ENCODE results near the gene CASP9.
A peak's percentile ranks its signal among the peaks of the same experiment; 100 is the strongest.
"Not testable (repeated sequence)": the region's sequence is repeated elsewhere in the genome, so short reads cannot be mapped to it uniquely, and the experiment has no call there.

CASP9 gene

GRCh38 chr1:15525050-15526020 is 1.3 kb upstream of the CASP9 start:
- DNase-seq (ENCODE audit: low read depth), result no peak

GRCh38 chr1:15524283-15525049 is 451 bp upstream of the CASP9 start:
- DNase-seq (ENCODE audit: low read depth), result peak; percentile 100

- DNase-seq (ENCODE audit: low read depth), result no peak
These were observed 653 bp downstream of the CASP9 start for GRCh38 chr1:15523104-15524020.

- no peak for DNase-seq (ENCODE audit: low read depth)
These were observed 1.5 kb downstream of the CASP9 start for GRCh38 chr1:15522551-15522950.

- not testable (repeated sequence) for DNase-seq (ENCODE audit: low read depth)
These were observed 2.7 kb downstream of the CASP9 start for GRCh38 chr1:15521206-15521906.

DNA sequence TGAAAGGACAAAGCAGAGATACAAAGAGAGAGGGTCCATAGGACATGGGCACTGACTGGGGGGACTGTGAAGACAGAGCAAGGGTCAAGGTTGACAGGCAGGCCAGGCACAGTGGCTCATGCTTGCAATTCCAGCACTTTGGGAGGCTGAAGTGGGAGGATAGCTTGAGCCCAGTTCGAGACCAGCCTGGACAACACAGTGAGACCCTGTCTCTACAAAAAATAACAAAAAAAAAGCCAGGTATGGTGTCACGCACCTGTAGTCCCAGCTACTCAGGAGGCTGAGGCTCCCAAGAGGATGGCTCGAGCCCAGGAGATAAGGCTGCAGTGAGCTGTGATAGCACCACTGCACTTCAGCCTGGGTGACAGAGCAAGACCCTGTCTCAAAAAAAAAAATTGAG is 4.4 kb downstream of the CASP9 start:
- no peak for DNase-seq (ENCODE audit: low read depth)

DNA sequence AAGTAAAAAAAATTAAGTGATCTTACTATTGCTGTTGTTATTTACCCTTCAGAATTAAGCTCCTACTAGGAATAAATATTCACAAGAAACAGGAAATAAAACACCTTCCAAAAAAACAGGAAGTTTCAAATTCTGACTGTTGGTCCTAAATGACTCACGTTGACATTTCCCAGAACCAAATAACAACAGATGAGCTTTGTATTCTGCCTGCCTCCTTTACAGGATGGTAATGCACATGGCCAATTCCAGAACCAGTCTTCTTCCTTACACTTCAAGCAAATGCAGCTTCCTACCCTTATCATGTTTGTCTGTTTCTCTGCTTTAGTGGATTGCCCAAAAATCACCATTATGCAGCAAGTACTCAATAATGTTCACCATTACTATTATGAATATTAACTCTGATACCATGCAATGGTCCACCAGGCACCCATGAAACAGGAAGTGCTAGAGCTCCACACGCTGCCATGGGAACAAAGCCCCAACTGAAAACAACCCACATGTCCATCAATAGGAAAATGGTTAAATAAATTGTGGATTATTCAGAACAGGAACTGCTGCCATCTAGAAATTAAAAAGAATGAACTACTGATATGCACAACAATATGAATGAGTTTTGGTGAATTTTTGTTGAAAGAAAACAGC is 8.9 kb downstream of the CASP9 start:
- no peak for DNase-seq (ENCODE audit: low read depth)

DNA sequence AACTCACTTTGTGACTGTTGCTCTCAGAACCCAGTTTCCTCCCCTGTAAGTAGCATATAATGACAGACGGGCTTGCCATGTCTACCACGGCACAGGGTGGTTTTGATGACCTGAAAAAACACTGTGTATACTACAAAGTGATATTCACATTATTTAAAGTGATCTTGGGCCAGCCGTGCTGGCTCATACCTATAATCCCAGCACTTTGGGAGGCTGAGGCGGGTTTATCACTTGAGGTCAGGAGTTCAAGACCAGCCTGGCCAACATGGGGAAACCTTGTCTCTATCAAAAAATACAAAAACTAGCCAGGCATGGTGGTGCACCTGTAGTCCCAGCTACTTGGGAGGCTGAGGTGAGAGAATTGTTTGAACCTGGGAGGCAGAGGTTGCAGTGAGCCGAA is 9.5 kb downstream of the CASP9 start:
- not testable (repeated sequence) for DNase-seq (ENCODE audit: low read depth)

- DNase-seq (ENCODE audit: low read depth), result no peak
These were observed 10.1 kb downstream of the CASP9 start for GRCh38 chr1:15513919-15514318.

DNA sequence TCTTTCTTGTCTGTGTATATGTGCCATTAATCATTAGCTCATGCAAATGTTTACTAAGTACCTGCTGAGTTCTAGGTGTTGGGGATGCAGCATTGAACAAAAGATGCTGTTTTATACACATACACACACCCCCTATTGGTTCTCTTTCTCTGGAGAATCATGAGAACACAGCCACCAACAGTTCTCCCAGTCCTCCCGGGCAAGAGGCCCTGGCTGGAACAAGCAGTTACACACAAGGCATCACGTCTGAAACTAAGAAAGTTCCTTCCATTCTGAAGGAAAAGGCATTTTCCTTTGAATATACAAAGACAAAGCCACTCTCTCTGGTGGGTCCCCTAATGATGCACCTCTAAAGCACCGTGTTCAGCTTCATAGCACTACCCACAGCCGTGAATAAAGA is 10.8 kb downstream of the CASP9 start:
- DNase-seq (ENCODE audit: low read depth), result no peak

DNA sequence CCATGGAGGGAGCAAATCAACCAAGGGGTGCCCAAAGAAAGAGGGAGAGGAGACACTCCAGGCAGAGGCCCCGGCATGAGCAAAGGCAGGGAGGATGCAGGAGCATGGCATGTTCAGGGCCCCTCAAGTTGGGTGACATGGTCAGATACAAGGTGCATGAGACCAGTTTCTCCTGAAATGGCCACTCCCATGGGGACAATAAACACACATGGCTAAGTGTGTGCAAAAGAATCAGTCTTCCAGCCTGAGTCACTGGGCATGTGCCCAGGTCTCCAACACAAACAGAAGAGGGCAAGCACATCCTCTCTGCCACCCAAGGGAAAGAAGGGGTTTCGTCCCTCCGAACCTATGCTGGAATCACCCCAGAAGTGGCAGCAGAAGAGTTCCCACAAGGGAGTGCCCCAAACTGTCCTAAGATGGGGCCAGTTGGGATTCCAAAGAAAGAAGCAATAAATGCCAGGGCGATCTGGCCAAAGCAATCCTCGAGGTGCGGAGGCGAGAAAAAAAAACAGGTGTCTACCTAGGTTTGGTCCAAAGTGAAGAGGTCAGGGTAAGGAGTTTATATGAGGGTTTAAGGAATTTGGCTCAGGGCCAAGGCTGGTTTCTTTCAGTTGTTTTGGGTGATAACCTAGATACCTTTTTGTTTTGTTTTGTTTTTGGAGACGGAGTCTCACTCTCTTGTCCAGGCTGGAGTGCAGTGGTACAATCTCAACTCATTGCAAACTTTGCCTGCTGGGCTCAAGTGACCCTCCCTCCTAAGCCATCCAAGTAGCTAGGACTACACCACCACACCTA is 13.2 kb downstream of the CASP9 start:
- no peak for DNase-seq (ENCODE audit: low read depth)

GRCh38 chr1:15509586-15509985 is 14.4 kb downstream of the CASP9 start:
- DNase-seq (ENCODE audit: low read depth), result no peak

DNA sequence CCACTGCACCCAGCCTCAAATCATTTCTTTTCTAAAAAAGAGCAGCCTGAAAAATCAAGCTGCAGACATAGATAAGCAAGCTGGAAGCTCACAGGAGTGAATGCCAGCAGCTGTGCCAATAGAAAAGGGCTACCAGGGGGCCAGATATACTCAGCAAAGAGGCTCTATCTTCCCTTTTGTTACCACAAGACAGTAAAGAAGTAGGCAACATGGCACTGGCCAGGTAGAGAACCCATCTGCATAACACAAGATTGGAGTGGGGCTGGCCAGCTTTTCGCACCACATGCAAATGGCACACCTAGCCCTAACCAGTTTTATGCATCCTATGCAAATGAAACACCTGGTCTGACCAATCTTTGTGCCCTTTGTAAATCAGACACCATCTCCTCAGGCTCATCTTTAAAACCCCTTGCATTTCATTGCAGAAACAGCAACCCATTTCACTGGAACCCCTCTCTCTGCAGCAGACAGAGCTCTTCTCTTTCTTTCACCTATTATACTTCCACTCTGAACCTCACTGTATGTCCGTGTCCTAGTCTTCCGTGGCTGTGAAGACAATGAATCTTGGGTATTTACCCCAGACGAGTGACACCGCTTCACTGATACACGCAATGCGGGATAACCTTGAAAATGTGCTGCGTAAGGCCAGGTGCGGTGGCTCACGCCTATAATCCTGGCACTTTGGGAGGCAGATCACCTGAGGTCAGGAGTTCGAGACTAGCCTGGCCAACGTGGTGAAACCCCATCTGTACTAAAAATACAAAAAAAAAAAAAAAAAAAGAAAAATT is 15.1 kb downstream of the CASP9 start:
- no peak for DNase-seq (ENCODE audit: low read depth)

DNA sequence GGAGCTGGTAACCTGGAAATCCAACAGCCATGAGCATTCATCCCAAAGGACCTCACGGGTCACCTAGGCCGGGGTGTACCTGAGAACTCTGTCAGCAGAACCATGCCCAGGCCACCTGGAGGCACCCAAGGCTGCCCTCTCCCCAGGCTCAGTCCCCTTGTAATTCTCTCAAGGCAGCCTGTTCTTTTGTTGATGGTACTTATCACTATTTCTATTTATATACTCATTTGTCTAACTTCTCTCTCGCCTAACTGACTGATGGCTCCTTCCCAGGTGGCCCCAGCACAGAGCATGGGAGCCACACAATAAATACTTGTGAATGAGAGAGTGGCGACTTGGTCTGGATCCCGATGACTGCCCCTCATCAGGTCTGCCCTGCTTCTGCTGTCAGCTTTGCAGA is 16.7 kb downstream of the CASP9 start:
- DNase-seq (ENCODE audit: low read depth), result no peak

- DNase-seq (ENCODE audit: low read depth), result no peak
These were observed 17.2 kb downstream of the CASP9 start for GRCh38 chr1:15506831-15507230.

GRCh38 chr1:15504436-15504835 is 19.6 kb downstream of the CASP9 start:
- no peak for DNase-seq (ENCODE audit: low read depth)

DNA sequence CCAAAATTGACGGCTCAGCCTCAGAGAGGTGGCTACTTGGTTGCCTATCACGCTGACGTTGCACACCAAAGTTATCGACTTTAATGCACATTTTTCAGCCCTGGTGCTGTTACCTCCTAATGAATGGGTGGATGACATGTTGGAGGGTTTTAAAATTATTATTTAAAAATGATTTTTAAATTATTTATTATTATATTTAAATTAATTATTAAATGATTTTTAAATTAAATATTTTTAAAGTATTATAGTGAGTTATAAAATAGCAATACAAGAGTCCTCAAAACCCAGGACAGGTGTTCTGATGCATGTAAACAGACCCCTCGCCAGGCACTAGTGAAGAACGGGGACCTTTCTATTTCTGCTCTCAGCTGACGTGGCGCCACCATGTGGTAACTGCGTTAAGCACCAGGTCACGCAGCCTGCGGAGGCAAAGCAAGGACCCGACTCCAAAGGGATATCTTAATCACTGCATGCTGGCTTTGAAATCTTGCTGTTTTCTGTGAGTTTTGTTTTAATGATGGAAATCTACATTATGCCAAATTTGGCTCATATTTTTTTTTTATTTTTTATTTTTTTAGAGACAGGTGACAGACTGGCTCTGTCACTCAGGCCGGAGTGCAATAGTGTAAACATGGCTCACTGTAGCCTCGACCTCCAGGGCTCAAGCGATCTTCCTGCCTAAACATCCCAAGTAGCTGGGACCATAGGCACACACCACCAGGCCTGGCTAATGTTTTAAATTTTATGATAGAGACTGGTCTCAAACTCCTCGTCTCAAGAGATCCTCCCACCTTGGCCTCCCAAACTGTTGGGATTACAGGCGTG is 22.6 kb downstream of the CASP9 start:
- DNase-seq (ENCODE audit: low read depth), result peak; percentile 19
